ENCODE results near the gene PRPF38B. TPM values are rescaled to one million over a fixed set of nuclear protein-coding genes. Genes with fewer than 3 reads are reported as not detected.

PRPF38B gene
- total and polyA plus RNA-seq, 2 of the 8 experiments (the other 6 are each of a cell fraction or from before 2014, with no cell fraction given): 16.6 to 50.6 TPM

GRCh38 chr1:108661030-108661609 is 31.0 kb upstream of the PRPF38B start, which contains the start of gene HENMT1 (continued):
- TF ChIP-seq, protein P1, sequence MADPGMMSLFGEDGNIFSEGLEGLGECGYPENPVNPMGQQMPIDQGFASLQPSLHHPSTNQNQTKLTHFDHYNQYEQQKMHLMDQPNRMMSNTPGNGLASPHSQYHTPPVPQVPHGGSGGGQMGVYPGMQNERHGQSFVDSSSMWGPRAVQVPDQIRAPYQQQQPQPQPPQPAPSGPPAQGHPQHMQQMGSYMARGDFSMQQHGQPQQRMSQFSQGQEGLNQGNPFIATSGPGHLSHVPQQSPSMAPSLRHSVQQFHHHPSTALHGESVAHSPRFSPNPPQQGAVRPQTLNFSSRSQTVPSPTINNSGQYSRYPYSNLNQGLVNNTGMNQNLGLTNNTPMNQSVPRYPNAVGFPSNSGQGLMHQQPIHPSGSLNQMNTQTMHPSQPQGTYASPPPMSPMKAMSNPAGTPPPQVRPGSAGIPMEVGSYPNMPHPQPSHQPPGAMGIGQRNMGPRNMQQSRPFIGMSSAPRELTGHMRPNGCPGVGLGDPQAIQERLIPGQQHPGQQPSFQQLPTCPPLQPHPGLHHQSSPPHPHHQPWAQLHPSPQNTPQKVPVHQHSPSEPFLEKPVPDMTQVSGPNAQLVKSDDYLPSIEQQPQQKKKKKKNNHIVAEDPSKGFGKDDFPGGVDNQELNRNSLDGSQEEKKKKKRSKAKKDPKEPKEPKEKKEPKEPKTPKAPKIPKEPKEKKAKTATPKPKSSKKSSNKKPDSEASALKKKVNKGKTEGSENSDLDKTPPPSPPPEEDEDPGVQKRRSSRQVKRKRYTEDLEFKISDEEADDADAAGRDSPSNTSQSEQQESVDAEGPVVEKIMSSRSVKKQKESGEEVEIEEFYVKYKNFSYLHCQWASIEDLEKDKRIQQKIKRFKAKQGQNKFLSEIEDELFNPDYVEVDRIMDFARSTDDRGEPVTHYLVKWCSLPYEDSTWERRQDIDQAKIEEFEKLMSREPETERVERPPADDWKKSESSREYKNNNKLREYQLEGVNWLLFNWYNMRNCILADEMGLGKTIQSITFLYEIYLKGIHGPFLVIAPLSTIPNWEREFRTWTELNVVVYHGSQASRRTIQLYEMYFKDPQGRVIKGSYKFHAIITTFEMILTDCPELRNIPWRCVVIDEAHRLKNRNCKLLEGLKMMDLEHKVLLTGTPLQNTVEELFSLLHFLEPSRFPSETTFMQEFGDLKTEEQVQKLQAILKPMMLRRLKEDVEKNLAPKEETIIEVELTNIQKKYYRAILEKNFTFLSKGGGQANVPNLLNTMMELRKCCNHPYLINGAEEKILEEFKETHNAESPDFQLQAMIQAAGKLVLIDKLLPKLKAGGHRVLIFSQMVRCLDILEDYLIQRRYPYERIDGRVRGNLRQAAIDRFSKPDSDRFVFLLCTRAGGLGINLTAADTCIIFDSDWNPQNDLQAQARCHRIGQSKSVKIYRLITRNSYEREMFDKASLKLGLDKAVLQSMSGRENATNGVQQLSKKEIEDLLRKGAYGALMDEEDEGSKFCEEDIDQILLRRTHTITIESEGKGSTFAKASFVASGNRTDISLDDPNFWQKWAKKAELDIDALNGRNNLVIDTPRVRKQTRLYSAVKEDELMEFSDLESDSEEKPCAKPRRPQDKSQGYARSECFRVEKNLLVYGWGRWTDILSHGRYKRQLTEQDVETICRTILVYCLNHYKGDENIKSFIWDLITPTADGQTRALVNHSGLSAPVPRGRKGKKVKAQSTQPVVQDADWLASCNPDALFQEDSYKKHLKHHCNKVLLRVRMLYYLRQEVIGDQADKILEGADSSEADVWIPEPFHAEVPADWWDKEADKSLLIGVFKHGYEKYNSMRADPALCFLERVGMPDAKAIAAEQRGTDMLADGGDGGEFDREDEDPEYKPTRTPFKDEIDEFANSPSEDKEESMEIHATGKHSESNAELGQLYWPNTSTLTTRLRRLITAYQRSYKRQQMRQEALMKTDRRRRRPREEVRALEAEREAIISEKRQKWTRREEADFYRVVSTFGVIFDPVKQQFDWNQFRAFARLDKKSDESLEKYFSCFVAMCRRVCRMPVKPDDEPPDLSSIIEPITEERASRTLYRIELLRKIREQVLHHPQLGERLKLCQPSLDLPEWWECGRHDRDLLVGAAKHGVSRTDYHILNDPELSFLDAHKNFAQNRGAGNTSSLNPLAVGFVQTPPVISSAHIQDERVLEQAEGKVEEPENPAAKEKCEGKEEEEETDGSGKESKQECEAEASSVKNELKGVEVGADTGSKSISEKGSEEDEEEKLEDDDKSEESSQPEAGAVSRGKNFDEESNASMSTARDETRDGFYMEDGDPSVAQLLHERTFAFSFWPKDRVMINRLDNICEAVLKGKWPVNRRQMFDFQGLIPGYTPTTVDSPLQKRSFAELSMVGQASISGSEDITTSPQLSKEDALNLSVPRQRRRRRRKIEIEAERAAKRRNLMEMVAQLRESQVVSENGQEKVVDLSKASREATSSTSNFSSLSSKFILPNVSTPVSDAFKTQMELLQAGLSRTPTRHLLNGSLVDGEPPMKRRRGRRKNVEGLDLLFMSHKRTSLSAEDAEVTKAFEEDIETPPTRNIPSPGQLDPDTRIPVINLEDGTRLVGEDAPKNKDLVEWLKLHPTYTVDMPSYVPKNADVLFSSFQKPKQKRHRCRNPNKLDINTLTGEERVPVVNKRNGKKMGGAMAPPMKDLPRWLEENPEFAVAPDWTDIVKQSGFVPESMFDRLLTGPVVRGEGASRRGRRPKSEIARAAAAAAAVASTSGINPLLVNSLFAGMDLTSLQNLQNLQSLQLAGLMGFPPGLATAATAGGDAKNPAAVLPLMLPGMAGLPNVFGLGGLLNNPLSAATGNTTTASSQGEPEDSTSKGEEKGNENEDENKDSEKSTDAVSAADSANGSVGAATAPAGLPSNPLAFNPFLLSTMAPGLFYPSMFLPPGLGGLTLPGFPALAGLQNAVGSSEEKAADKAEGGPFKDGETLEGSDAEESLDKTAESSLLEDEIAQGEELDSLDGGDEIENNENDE (IDR thresholded peaks at IDR 0.05; ENCODE audit: insufficient replicate concordance, low read length): no peak
- no peak for TF ChIP-seq ZNF274 (IDR thresholded peaks at IDR 0.05; ENCODE audit: borderline replicate concordance, extremely low read depth, low read length)
- 0 out of 2 replicates have a peak, but pooled peaks have one; percentile 44 for TF ChIP-seq POLR2AphosphoS5 (IDR thresholded peaks at IDR 0.05; ENCODE audit: low read depth, low read length)
- TF ChIP-seq E2F6 (IDR thresholded peaks at IDR 0.05): peak; percentile 91
- no peak for TF ChIP-seq BACH1 (IDR thresholded peaks at IDR 0.05; ENCODE audit: low read length)
- TF ChIP-seq BRCA1 (IDR thresholded peaks at IDR 0.05; ENCODE audit: low read depth, low read length): no peak

Measured in H1 (cell line).